Nephron (organoid): ENCODE data around the gene CAPN8.

Experiments
- H3K27ac Mint-ChIP-seq, 3 experiments: 2 replicates each; pipeline ENCODE4 v1.8.0; 2020; ENCODE audit warnings: mixed read lengths in 3 of 3, mild to moderate bottlenecking in 2 of 3, moderate library complexity in 1 of 3
- H3K27me3 Mint-ChIP-seq: 2 replicates; pipeline ENCODE4 v1.8.0; 2021; ENCODE audit warnings: low read depth, mild to moderate bottlenecking, moderate library complexity, mixed read lengths
- H3K36me3 Mint-ChIP-seq: 2 replicates; pipeline ENCODE4 v1.8.0; 2020; ENCODE audit warnings: low read depth, mixed read lengths
- H3K4me1 Mint-ChIP-seq: 2 replicates; pipeline ENCODE4 v1.8.0; 2020; ENCODE audit warnings: mixed read lengths
- H3K4me3 Mint-ChIP-seq, 3 experiments: 2 replicates each; pipeline ENCODE4 v1.8.0; 2020; ENCODE audit warnings: mild to moderate bottlenecking in 3 of 3, mixed read lengths in 3 of 3, moderate library complexity in 2 of 3
- H3K9me3 Mint-ChIP-seq: 2 replicates; pipeline ENCODE4 v1.8.0; 2020; ENCODE audit warnings: mixed read lengths
- CTCF ChIP-seq, 3 experiments: fragments of 200-600 bp; sonication (generic); IDR thresholded peaks; one replicate each; pipeline ENCODE4 v1.5.0; 2021; ENCODE audit warnings: antibody characterized with exemption in 3 of 3; ENCODE audit not compliant: unreplicated experiment in 3 of 3

CAPN8 gene

GRCh38 chr1:223703668-223704013, 38.1 kb upstream of the CAPN8 start:
- peak overlapping the region in 1 of 3 experiments; percentile 40 for H3K27ac Mint-ChIP-seq
- H3K9me3 Mint-ChIP-seq, result no peaks in the 10 kb centered on the region
- peaks cover 53% of the 10 kb centered on the region for H3K4me1 Mint-ChIP-seq
- TF ChIP-seq CTCF (IDR thresholded peaks at IDR 0.05; ENCODE audit: unreplicated experiment in 3 of 3), result no peak
- H3K36me3 Mint-ChIP-seq, result no peaks in the 10 kb centered on the region
- H3K4me3 Mint-ChIP-seq, result no peak overlapping the region
- no peaks in the 10 kb centered on the region for H3K27me3 Mint-ChIP-seq

- Mint-ChIP-seq H3K27ac (peak overlapping the region in 2 of 3 experiments; percentile 4 to 48), H3K27me3 (no peaks in the 10 kb centered on the region), H3K36me3 (no peaks in the 10 kb centered on the region), H3K4me1 (peaks cover 54% of the 10 kb centered on the region), H3K4me3 (no peak overlapping the region), H3K9me3 (no peaks in the 10 kb centered on the region)
- no peak for TF ChIP-seq CTCF (IDR thresholded peaks at IDR 0.05; ENCODE audit: unreplicated experiment in 3 of 3)
These were observed 37.5 kb upstream of the CAPN8 start for GRCh38 chr1:223702735-223703667.

- Mint-ChIP-seq H3K4me3 (no peak overlapping the region), H3K36me3 (no peaks in the 10 kb centered on the region), H3K27ac (peak overlapping the region; percentile 75 to 81 (median 77)), H3K27me3 (no peaks in the 10 kb centered on the region), H3K9me3 (no peaks in the 10 kb centered on the region), H3K4me1 (peaks cover 37% of the 10 kb centered on the region)
- TF ChIP-seq CTCF (IDR thresholded peaks at IDR 0.05; ENCODE audit: unreplicated experiment in 3 of 3), result no peak
These were observed 35.6 kb upstream of the CAPN8 start for GRCh38 chr1:223700942-223701637.

- Mint-ChIP-seq H3K27ac (peak overlapping the region; percentile 75 to 81 (median 77)), H3K4me1 (peaks cover 31% of the 10 kb centered on the region), H3K4me3 (no peak overlapping the region), H3K9me3 (no peaks in the 10 kb centered on the region), H3K27me3 (no peaks in the 10 kb centered on the region), H3K36me3 (no peaks in the 10 kb centered on the region)
- no peak for TF ChIP-seq CTCF (IDR thresholded peaks at IDR 0.05; ENCODE audit: unreplicated experiment in 3 of 3)
These were observed 35.0 kb upstream of the CAPN8 start for GRCh38 chr1:223700388-223700918.

- Mint-ChIP-seq H3K27ac (no peak overlapping the region), H3K36me3 (no peaks in the 10 kb centered on the region), H3K9me3 (no peaks in the 10 kb centered on the region), H3K27me3 (no peaks in the 10 kb centered on the region), H3K4me1 (peaks cover 12% of the 10 kb centered on the region), H3K4me3 (no peak overlapping the region)
- no peak for TF ChIP-seq CTCF (IDR thresholded peaks at IDR 0.05; ENCODE audit: unreplicated experiment in 3 of 3)
These were observed 30.4 kb upstream of the CAPN8 start for GRCh38 chr1:223695941-223696340.
